Muscle layer of colon (tissue), 2 donors: ENCODE data around the gene ADH7.
"Not testable (repeated sequence)": the region's sequence is repeated elsewhere in the genome, so short reads cannot be mapped to it uniquely, and the experiment has no call there.

Experiments
- H3K27ac ChIP-seq: one replicate; pipeline ENCODE4 v1.7.0; 2013; ENCODE audit warnings: low read depth, mild to moderate bottlenecking, low read length, moderate library complexity
- H3K27me3 ChIP-seq, 2 donors: one replicate each; pipeline ENCODE4 v1.7.0; 2013; ENCODE audit warnings: low read length in 2 of 2, mild to moderate bottlenecking in 2 of 2; ENCODE audit not compliant: insufficient read depth in 2 of 2, control insufficient read depth in 1 of 2
- H3K36me3 ChIP-seq: one replicate; pipeline ENCODE4 v1.7.0; 2013; ENCODE audit warnings: mild to moderate bottlenecking, low read length; ENCODE audit not compliant: insufficient read depth
- H3K4me1 ChIP-seq: one replicate; pipeline ENCODE4 v1.7.0; 2013; ENCODE audit warnings: mild to moderate bottlenecking, low read length; ENCODE audit not compliant: insufficient read depth
- H3K4me3 ChIP-seq, 2 donors: one replicate each; pipeline ENCODE4 v1.7.0; 2013; ENCODE audit warnings: low read length in 2 of 2, low read depth in 1 of 2, mild to moderate bottlenecking in 1 of 2, moderate library complexity in 1 of 2
- H3K9ac ChIP-seq: one replicate; pipeline ENCODE4 v1.7.0; 2013; ENCODE audit warnings: low read length
- H3K9me3 ChIP-seq: one replicate; pipeline ENCODE4 v1.7.0; 2013; ENCODE audit warnings: mild to moderate bottlenecking, low read length
- donor health status: abdominal sarcoma.
- donor health status: Adenocarcinoma of cecum.

ADH7 gene

GRCh38 chr4:99458911-99459447, 23.8 kb upstream of the ADH7 start:
- Histone ChIP-seq H3K27ac (no peak overlapping the region), H3K4me1 (no peaks in the 10 kb centered on the region), H3K27me3 (no peaks in the 10 kb centered on the region), H3K36me3 (no peaks in the 10 kb centered on the region), H3K9ac (no peak overlapping the region), H3K9me3 (no peaks in the 10 kb centered on the region), H3K4me3 (no peak overlapping the region)

GRCh38 chr4:99457676-99458075, 22.5 kb upstream of the ADH7 start:
- H3K4me3 ChIP-seq: no peak overlapping the region
- H3K9me3 ChIP-seq: no peaks in the 10 kb centered on the region
- H3K9ac ChIP-seq: no peak overlapping the region
- H3K27me3 ChIP-seq: no peaks in the 10 kb centered on the region
- no peaks in the 10 kb centered on the region for H3K4me1 ChIP-seq
- H3K27ac ChIP-seq: no peak overlapping the region
- H3K36me3 ChIP-seq: no peaks in the 10 kb centered on the region

GRCh38 chr4:99457270-99457669, 22.1 kb upstream of the ADH7 start:
- H3K9ac ChIP-seq: no peak overlapping the region
- no peaks in the 10 kb centered on the region for H3K4me1 ChIP-seq
- no peaks in the 10 kb centered on the region for H3K36me3 ChIP-seq
- no peak overlapping the region for H3K4me3 ChIP-seq
- H3K27me3 ChIP-seq: no peaks in the 10 kb centered on the region
- H3K27ac ChIP-seq: no peak overlapping the region
- peaks cover 1% of the 10 kb centered on the region for H3K9me3 ChIP-seq

GRCh38 chr4:99447513-99447912, 12.4 kb upstream of the ADH7 start:
- Histone ChIP-seq H3K27me3 (no peaks in the 10 kb centered on the region), H3K9me3 (peaks cover 3% of the 10 kb centered on the region), H3K27ac (no peak overlapping the region), H3K4me1 (no peaks in the 10 kb centered on the region), H3K36me3 (no peaks in the 10 kb centered on the region), H3K4me3 (no peak overlapping the region), H3K9ac (no peak overlapping the region)

- no peak overlapping the region for H3K9ac ChIP-seq
- H3K36me3 ChIP-seq: no peaks in the 10 kb centered on the region
- no peaks in the 10 kb centered on the region for H3K4me1 ChIP-seq
- no peak overlapping the region for H3K27ac ChIP-seq
- H3K9me3 ChIP-seq: peaks cover under 1% of the 10 kb centered on the region
- no peak overlapping the region for H3K4me3 ChIP-seq
- no peaks in the 10 kb centered on the region for H3K27me3 ChIP-seq
These were observed 11.9 kb upstream of the ADH7 start for GRCh38 chr4:99447079-99447478.

GRCh38 chr4:99438405-99438780, 3.3 kb upstream of the ADH7 start:
- Histone ChIP-seq H3K36me3 (no peaks in the 10 kb centered on the region), H3K27me3 (no peaks in the 10 kb centered on the region), H3K27ac (no peak overlapping the region), H3K4me3 (no peak overlapping the region), H3K4me1 (no peaks in the 10 kb centered on the region), H3K9ac (no peak overlapping the region), H3K9me3 (no peaks in the 10 kb centered on the region)

- H3K4me3 ChIP-seq: no peak overlapping the region
- H3K9ac ChIP-seq: no peak overlapping the region
- no peaks in the 10 kb centered on the region for H3K9me3 ChIP-seq
- no peaks in the 10 kb centered on the region for H3K27me3 ChIP-seq
- H3K36me3 ChIP-seq: no peaks in the 10 kb centered on the region
- no peaks in the 10 kb centered on the region for H3K4me1 ChIP-seq
- H3K27ac ChIP-seq: no peak overlapping the region
These were observed 2.7 kb upstream of the ADH7 start for GRCh38 chr4:99437723-99438404.

GRCh38 chr4:99436976-99437722, 2.0 kb upstream of the ADH7 start:
- Histone ChIP-seq H3K36me3 (no peaks in the 10 kb centered on the region), H3K27ac (no peak overlapping the region), H3K4me1 (no peaks in the 10 kb centered on the region), H3K9me3 (no peaks in the 10 kb centered on the region), H3K9ac (no peak overlapping the region), H3K27me3 (no peaks in the 10 kb centered on the region), H3K4me3 (no peak overlapping the region)

- Histone ChIP-seq H3K36me3 (no peaks in the 10 kb centered on the region), H3K4me1 (no peaks in the 10 kb centered on the region), H3K27me3 (no peaks in the 10 kb centered on the region), H3K9me3 (no peaks in the 10 kb centered on the region), H3K9ac (no peak overlapping the region), H3K27ac (no peak overlapping the region), H3K4me3 (no peak overlapping the region)
These were observed 1.3 kb upstream of the ADH7 start for GRCh38 chr4:99436462-99436861.

GRCh38 chr4:99430106-99430505, 5.0 kb downstream of the ADH7 start:
- Histone ChIP-seq H3K9ac (no peak overlapping the region), H3K4me3 (no peak overlapping the region), H3K4me1 (no peaks in the 10 kb centered on the region), H3K36me3 (no peaks in the 10 kb centered on the region), H3K27me3 (no peaks in the 10 kb centered on the region), H3K9me3 (no peaks in the 10 kb centered on the region), H3K27ac (no peak overlapping the region)

- Histone ChIP-seq H3K9me3 (no peaks in the 10 kb centered on the region), H3K36me3 (no peaks in the 10 kb centered on the region), H3K9ac (no peak overlapping the region), H3K4me1 (peaks cover 4% of the 10 kb centered on the region), H3K27me3 (no peaks in the 10 kb centered on the region), H3K4me3 (no peak overlapping the region), H3K27ac (no peak overlapping the region)
These were observed 18.0 kb downstream of the ADH7 start for GRCh38 chr4:99417125-99417524.

- not testable (repeated sequence) for H3K4me1 ChIP-seq, H3K27me3 ChIP-seq, H3K27ac ChIP-seq, H3K36me3 ChIP-seq, H3K4me3 ChIP-seq, H3K9me3 ChIP-seq, H3K9ac ChIP-seq
These were observed 19.4 kb downstream of the ADH7 start for GRCh38 chr4:99415762-99416161.
